ENCODE results near the gene TMEM255A.

DNA sequence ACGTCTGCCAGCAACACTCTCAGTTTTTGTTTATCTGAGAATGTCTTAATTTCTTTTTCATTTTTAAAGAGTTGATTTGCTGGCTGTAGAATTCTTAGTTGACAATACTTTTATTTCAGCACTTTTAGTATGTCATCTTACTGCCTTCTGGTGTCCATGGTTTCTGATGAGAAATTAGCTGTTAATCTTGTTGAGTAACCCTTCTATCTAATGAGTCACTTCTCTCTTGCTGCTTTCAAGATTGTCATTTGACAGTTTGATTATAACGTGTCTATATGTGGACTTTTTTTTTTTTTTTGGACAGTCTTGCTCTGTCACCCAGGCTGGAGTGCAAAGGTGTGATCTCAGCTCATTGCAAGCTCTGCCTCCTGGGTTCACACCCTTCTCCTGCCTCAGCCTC lies 24.0 kb upstream of the TMEM255A start:
- TF ChIP-seq, protein P1, sequence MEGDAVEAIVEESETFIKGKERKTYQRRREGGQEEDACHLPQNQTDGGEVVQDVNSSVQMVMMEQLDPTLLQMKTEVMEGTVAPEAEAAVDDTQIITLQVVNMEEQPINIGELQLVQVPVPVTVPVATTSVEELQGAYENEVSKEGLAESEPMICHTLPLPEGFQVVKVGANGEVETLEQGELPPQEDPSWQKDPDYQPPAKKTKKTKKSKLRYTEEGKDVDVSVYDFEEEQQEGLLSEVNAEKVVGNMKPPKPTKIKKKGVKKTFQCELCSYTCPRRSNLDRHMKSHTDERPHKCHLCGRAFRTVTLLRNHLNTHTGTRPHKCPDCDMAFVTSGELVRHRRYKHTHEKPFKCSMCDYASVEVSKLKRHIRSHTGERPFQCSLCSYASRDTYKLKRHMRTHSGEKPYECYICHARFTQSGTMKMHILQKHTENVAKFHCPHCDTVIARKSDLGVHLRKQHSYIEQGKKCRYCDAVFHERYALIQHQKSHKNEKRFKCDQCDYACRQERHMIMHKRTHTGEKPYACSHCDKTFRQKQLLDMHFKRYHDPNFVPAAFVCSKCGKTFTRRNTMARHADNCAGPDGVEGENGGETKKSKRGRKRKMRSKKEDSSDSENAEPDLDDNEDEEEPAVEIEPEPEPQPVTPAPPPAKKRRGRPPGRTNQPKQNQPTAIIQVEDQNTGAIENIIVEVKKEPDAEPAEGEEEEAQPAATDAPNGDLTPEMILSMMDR (IDR thresholded peaks at IDR 0.05; ENCODE audit: low read depth, low read length) = no peak
- TF ChIP-seq POLR2A (IDR thresholded peaks at IDR 0.05; ENCODE audit: extremely low read depth, insufficient read length) (no peak), MYC (IDR thresholded peaks at IDR 0.05; ENCODE audit: low read depth, low read length) (no peak)
- TF ChIP-seq, protein P2, sequence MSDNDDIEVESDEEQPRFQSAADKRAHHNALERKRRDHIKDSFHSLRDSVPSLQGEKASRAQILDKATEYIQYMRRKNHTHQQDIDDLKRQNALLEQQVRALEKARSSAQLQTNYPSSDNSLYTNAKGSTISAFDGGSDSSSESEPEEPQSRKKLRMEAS (IDR thresholded peaks at IDR 0.05; ENCODE audit: low read depth, low read length) = no peak

Measured in NB4 (cell line).